ENCODE measurements around the gene MCM3AP.
"Not testable (repeated sequence)": the region's sequence is repeated elsewhere in the genome, so short reads cannot be mapped to it uniquely, and the experiment has no call there.

Gene MCM3AP

DNA sequence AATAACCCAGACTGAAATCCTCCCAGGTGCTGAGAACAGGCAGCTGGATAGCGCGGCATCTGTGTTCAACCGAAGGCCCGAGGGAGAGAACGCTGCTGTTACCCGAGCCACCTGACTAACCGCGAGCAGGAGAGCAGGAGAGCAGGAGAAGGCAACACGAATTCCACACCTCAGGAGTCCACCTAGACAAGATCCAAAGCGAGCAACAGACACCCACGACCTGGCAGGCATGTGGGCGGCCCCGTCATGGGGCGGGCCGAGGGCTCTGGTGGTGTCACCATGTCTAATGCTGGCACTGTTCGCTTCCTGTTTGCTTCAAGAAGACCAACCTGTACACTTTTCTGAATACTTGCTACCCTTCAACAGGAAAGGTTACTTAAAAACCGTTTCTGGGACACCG is 80.2 kb downstream of the MCM3AP start:
- DNase-seq (ENCODE audit: low spot score): no peak

- no peak for DNase-seq (ENCODE audit: low spot score)
Measured at GRCh38 chr21:46203203-46203600, 82.2 kb downstream of the MCM3AP start.

- no peak for DNase-seq (ENCODE audit: low spot score)
Measured at GRCh38 chr21:46202592-46203202, 82.7 kb downstream of the MCM3AP start.

DNA sequence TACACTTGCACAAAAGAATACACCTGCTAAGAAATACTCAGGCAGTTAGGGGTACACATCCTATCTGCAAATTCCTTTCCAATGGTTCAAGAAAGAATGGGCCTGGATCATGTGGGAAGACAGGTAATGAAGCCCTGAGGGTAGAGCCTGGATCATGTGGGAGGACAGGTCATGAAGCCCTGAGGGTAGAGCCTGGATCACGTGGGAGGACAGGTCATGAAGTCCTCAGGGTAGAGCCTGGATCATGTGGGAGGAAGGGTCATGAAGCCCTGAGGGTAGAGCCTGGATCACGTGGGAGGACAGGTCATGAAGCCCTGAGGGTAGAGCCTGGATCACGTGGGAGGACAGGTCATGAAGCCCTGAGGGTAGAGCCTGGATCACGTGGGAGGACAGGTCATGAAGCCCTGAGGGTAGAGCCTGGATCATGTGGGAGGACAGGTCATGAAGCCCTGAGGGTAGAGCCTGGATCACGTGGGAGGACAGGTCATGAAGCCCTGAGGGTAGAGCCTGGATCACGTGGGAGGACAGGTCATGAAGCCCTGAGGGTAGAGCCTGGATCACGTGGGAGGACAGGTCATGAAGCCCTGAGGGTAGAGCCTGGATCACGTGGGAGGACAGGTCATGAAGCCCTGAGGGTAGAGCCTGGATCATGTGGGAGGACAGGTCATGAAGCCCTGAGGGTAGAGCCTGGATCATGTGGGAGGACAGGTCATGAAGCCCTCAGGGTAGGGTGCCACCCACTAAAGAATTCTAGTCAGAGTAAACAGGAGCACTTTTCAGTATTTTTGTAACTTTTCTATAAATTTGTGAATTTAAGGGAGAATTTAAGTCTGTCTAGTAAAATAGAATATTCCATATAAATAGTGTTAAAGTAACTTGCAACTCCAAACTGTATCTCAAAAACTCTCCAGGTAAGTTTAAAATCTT is 84.3 kb downstream of the MCM3AP start:
- DNase-seq (ENCODE audit: low spot score): not testable (repeated sequence)

DNA sequence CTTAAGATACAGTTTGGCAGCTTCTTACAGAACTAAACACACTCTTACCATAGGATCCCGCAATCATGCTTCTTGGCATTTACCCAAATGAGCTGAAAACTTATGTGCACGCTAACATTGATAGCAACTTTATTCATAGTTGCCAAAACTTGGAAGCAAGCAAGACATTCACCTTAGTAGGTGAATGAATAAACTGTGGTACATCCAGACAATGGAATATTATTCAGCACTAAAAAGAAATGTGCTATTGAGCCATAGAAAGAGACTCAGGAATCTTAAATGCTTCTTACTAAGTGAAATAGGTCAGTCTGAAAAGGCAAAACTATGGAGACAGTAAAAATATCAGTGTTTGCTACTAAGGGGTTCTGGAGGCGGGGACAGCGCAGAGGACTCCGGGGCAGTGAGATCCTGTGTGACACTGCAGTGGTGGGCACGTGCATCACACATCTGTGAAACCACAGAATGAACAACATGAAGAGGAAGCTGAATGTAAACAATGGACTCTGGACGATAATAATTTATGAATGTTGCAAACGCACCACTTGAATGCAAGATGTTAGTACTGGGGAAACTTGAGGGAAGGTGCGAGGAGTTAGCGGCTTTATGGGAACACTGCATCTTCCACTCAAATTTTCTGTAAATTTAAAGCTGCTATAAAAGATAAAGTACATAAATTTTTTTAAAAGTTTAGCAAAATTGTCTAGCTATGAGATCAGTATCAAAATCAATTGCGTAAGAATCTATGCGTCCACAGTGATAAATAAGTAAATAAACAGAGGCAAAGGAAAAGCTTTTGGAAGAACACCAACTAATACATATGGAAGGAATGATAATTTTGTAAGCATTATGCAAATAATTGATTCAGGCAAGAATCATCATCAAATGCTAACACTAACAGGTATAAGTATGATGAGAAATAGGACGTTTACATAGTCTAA is 85.7 kb downstream of the MCM3AP start:
- DNase-seq (ENCODE audit: low spot score): no peak

- DNase-seq (ENCODE audit: low spot score): no peak
Measured at GRCh38 chr21:46196733-46197132, 88.7 kb downstream of the MCM3AP start.

DNA sequence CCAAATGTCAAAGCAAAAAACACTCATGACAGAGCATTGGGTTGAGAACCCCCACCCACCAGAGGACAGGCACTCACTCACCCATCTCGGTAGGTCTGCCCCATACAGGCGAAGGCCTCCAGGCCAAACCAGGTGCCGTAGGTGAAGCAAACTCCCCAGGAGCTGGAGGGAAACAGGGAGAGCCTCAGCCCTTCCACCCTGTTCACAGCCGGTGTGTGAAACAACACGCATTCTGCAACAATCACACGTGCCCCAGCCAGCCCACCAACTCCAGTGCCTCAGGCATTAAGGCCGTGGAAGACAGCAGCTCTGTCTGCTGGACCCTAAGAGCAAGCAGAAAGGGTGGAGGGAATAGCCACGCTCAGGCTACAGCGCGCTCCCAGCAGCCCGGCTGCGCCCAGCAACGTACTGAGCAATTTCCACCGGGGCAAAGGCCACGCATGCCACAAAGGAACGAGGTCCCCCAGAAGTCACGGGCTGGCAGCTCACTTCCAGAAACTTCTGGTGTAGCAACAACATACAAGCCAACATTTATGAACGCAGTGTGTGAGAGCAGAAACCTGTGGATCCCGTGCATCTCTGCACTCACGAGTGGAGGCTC is 89.7 kb downstream of the MCM3AP start:
- no peak for DNase-seq (ENCODE audit: low spot score)

- no peak for DNase-seq (ENCODE audit: low spot score)
Measured at GRCh38 chr21:46194374-46195334, 90.8 kb downstream of the MCM3AP start.

- no peak for DNase-seq (ENCODE audit: low spot score)
Measured at GRCh38 chr21:46193829-46194373, 91.5 kb downstream of the MCM3AP start.

GRCh38 chr21:46191686-46192575 is 93.5 kb downstream of the MCM3AP start:
- no peak for DNase-seq (ENCODE audit: low spot score)

DNA sequence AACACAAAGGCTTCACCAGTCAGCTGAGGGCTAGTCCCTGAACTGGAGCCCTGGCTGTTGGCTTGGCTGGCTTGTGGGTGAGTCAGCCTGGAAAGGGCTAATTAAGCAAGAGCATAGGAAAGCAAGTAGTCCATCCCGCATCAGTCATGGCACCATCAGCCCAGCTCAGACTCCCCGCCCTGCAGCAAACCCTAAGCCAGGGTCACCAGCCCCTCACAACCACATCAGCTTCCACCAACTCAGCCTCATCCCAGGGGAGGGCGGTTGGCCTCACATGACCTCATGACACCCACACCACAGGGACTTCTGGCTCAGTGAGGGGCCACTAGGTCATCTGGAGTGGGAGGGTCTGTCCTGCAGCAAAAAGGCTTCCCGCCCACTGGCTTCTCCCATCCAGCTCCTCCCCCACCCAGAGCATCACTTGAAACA is 94.1 kb downstream of the MCM3AP start:
- peak; percentile 91 for DNase-seq (ENCODE audit: low spot score)

- DNase-seq (ENCODE audit: low spot score): no peak
Measured at GRCh38 chr21:46190491-46191131, 94.8 kb downstream of the MCM3AP start.

DNA sequence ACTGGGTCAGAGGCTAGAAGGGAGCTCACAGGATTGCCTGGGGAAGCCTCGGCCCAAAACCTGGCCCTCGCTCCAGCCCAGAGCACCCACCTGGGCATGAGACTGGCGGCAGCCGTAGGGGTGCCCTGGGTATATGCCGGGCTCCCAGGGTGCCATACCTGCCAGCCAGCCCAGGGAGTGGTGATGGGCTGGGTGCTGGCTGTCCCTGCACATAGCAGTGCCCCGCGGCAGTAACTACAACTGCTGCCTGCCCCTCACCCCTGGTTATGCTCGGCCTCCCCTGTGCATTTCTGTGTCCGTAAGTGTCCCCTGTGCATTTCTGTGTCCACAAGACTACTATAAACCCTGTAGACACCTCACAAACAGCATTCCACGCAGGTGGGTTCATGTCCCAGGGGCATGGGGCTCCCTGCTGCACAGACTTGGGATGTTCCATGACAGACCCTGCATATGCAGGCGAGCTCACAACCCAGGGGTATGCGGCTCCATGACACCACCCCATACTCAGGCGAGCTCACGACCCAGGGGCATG is 95.4 kb downstream of the MCM3AP start:
- DNase-seq (ENCODE audit: low spot score): no peak

- DNase-seq (ENCODE audit: low spot score): peak; percentile 55
Measured at GRCh38 chr21:46189213-46189958, 96.0 kb downstream of the MCM3AP start.

GRCh38 chr21:46188226-46189212 is 96.9 kb downstream of the MCM3AP start:
- DNase-seq (ENCODE audit: low spot score): peak; percentile 69

DNA sequence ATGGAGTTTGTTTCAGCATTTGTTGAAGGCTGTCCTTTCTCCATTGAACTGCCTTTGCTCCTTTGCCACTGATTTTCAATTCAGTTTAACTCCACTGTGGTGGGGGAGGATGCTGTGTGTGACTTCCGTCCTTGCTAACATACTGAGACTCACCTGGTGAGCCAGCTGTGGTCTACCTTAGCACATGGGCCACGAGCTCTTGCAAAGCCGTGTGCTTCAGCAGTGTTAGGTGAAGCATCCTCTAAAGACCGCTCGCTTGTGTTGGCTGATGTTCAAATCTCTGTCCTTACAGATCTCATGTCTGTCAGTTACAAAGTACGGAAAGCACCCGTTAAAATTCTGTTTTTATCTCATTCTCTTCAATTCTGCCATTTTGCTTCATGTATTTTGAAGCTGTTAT is 97.6 kb downstream of the MCM3AP start:
- DNase-seq (ENCODE audit: low spot score): no peak

DNA sequence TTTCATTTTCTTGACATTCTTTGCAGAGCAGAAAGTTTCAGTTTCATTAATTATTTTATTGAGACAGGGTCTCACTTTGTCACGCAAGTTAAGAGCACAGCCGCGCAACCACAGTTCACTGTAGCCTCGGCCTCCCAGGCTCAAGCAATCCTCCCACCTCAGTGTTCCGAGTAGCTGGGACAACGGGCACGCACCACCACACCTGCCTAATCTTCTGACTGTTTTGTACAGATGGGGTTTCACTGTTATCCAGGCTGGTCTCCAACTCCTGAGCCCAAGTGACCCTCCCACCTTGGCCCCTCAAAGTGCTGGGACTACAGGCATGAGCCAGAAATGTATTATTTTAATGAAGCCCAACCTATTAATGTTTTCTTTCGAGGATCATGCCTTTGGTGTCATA is 98.2 kb downstream of the MCM3AP start:
- DNase-seq (ENCODE audit: low spot score): no peak

Measured in AG08395 (cell line).